C4-2B (cell line): ENCODE data around the gene TXNRD3.

Experiments
- CTCF ChIP-seq: fragments of 450-650 bp; conservative IDR thresholded peaks from 2 replicates; pipeline ENCODE4 v1.5.1; 2017; ENCODE audit warnings: mild to moderate bottlenecking
- ZFX ChIP-seq: fragments of 450-650 bp; IDR thresholded peaks from 2 replicates; pipeline ENCODE4 v1.6.1; 2017

- TF ChIP-seq CTCF (no peak), ZFX (no peak)
Measured at GRCh38 chr3:126606001-126606400, 48.9 kb downstream of the TXNRD3 start.
